DND-41 (cell line): Measurements from ENCODE around the gene RAG1.

Source experiments
- CTCF ChIP-seq: IDR thresholded peaks from 2 replicates; pipeline ENCODE4 v1.5.1; 2012; ENCODE audit warnings: borderline replicate concordance, low read length, moderate library complexity, mild to moderate bottlenecking; ENCODE audit not compliant: poor library complexity, severe bottlenecking; ENCODE audit errors: extremely low read depth
- EZH2 ChIP-seq: IDR thresholded peaks from 3 replicates; pipeline ENCODE4 v1.6.1; 2012; ENCODE audit warnings: borderline replicate concordance, low read depth, mild to moderate bottlenecking, moderate library complexity, low read length, inconsistent platforms; ENCODE audit not compliant: severe bottlenecking

- TF ChIP-seq CTCF (no peak), EZH2 (no peak)
Measured at GRCh38 chr11:36577373-36577772, 9.6 kb downstream of the RAG1 start.
